ENCODE data around the gene GLYAT. TPM values are rescaled to one million over a fixed set of nuclear protein-coding genes. Genes with fewer than 3 reads are reported as not detected.

The GLYAT gene, protein sequence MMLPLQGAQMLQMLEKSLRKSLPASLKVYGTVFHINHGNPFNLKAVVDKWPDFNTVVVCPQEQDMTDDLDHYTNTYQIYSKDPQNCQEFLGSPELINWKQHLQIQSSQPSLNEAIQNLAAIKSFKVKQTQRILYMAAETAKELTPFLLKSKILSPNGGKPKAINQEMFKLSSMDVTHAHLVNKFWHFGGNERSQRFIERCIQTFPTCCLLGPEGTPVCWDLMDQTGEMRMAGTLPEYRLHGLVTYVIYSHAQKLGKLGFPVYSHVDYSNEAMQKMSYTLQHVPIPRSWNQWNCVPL
- not detected in 2 replicates for polyA plus RNA-seq

DNA sequence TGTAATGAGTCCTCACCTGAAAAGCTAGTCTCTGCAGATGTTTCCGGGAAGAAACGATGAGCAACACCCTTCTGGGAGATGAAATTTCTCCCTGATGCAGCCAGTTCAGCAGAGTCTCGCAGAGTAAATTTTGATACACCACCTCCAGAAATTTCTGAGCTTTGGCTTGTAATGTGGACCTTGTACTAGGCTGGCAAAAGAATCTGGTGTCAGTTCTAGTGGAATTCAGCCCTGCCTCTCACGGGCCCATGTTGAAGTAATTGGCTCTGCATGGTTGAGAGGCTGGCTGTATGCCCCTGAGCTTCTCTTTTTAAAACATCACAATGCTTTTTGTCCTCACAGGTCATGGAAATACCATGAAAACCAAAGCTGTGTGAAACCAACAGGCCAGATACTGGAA, at the start of gene GLYAT:
Gene GLYAT, minus strand, starts transcription at position 125 of the 400 bp plus-strand sequence. CDS start 7,447 bp downstream, outside the sequence.

Other genes with a start within 250 kb of the GLYAT start
- not detected in 2 replicates for gene OR5B21, start 223.8 kb downstream of the GLYAT start, polyA plus RNA-seq
- 3.8 and 5.4 TPM in 2 replicates for gene LPXN, start 156.1 kb downstream of the GLYAT start, polyA plus RNA-seq
- 17.1 and 23.0 TPM in 2 replicates for gene ZFP91, start 152.9 kb downstream of the GLYAT start, polyA plus RNA-seq
- not detected in 2 replicates for gene CNTF, start 109.3 kb downstream of the GLYAT start, polyA plus RNA-seq
- 0.24 TPM in 1 of 2 replicates, not detected in the other for gene GLYATL2, start 112.8 kb upstream of the GLYAT start, polyA plus RNA-seq
- 0.59 TPM in 1 of 2 replicates, not detected in the other for gene GLYATL1, start 207.5 kb upstream of the GLYAT start, polyA plus RNA-seq

All from Purkinje cell (primary cell).